K562 (cell line): ENCODE data around the gene SOX15. TPM values are rescaled to one million over a fixed set of nuclear protein-coding genes. Genes with fewer than 3 reads are reported as not detected.

ENCODE experiments used
- ARID4B ChIP-seq: sonication (generic); formaldehyde crosslinking; IDR thresholded peaks from 2 replicates; pipeline ENCODE4 v1.8.0; 2022; ENCODE audit warnings: mild to moderate bottlenecking, missing genetic modification reagents
- DDX20 ChIP-seq: fragments of 450-650 bp; IDR thresholded peaks from 2 replicates; pipeline ENCODE4 v1.6.1; 2016; ENCODE audit warnings: missing genetic modification characterization, low read depth, mild to moderate bottlenecking, missing compliant biosample characterization, moderate library complexity
- ESRRA ChIP-seq: fragments of 450-650 bp; IDR thresholded peaks from 2 replicates; pipeline ENCODE4 v1.6.1; 2014; ENCODE audit warnings: low read depth, mild to moderate bottlenecking, moderate library complexity, borderline replicate concordance
- HMGN3 ChIP-seq: IDR thresholded peaks from 2 replicates; pipeline ENCODE4 v1.6.1; 2011; ENCODE audit warnings: borderline replicate concordance, low read depth, mild to moderate bottlenecking, mixed read lengths, low read length; ENCODE audit not compliant: insufficient read length; ENCODE audit errors: extremely low read depth
- JUNB ChIP-seq: fragments of 450-650 bp; formaldehyde crosslinking; conservative IDR thresholded peaks from 2 replicates; pipeline ENCODE4 v1.4.0; 2020; ENCODE audit warnings: mild to moderate bottlenecking
- KAT2B ChIP-seq: IDR thresholded peaks from one replicate; pipeline ENCODE4 v1.6.1; 2012; ENCODE audit warnings: low read depth, mild to moderate bottlenecking, control low read depth, inconsistent platforms, low read length, moderate library complexity
- MAFF ChIP-seq: IDR thresholded peaks from 2 replicates; pipeline ENCODE4 v1.6.1; 2012; ENCODE audit warnings: low read length, improper control_type of control experiment
- NFE2 ChIP-seq: IDR thresholded peaks from 2 replicates; pipeline ENCODE4 v1.6.1; 2014; ENCODE audit warnings: antibody characterized with exemption, low read depth
- PRMT5 ChIP-seq: sonication (generic); formaldehyde crosslinking; IDR thresholded peaks from 2 replicates; pipeline ENCODE4 v1.5.0; 2020; ENCODE audit warnings: missing genetic modification reagents
- RBM14 ChIP-seq: fragments of 200-400 bp; formaldehyde crosslinking; IDR thresholded peaks from 2 replicates; pipeline ENCODE4 v1.6.1; 2018; ENCODE audit warnings: low read depth, mild to moderate bottlenecking, low read length, moderate library complexity, borderline replicate concordance; ENCODE audit not compliant: insufficient read depth
- RHOXF2B ChIP-seq: fragments of 250-450 bp; sonication (Bioruptor Pico); conservative IDR thresholded peaks from 2 replicates; pipeline ENCODE4 v1.5.1; 2021
- SMARCA5 ChIP-seq: fragments of 450-650 bp; IDR thresholded peaks from 2 replicates; pipeline ENCODE4 v1.6.1; 2016
- SRSF9 ChIP-seq: fragments of 200-400 bp; formaldehyde crosslinking; IDR thresholded peaks from 2 replicates; pipeline ENCODE4 v1.6.1; 2017; ENCODE audit warnings: low read depth, low read length, borderline replicate concordance
- TAF15 ChIP-seq: fragments of 200-400 bp; formaldehyde crosslinking; IDR thresholded peaks from 2 replicates; pipeline ENCODE4 v1.6.1; 2017; ENCODE audit warnings: mild to moderate bottlenecking, low read depth, low read length, moderate library complexity
- ZNF134 ChIP-seq: fragments of 250-450 bp; sonication (Bioruptor Pico); conservative IDR thresholded peaks from 2 replicates; pipeline ENCODE4 v1.4.0; 2020
- ZNF224 ChIP-seq: sonication (generic); formaldehyde crosslinking; IDR thresholded peaks from 2 replicates; pipeline ENCODE4 v1.8.0; 2022; ENCODE audit warnings: mild to moderate bottlenecking, missing genetic modification reagents
- polyA plus RNA-seq, 8 experiments: library from polyadenylated mRNA; depleted of rRNA in 4 of 8; stranded (reverse) in 5 of 8; unstranded in 3 of 8; fragments of >200 nt; fragmentation: Nextera tagmentation in 2 of 8; fragmentation: Illumina TruSeq in 1 of 8; extraction: Ambion mirVana in 2 of 8; extraction: Trizol in 1 of 8; gene quantifications; 2 replicates each; pipeline versions ENCODE4 v1.2.1 to v1.2.3, GENCODE V29; 2011 to 2014; ENCODE audit warnings: inconsistent platforms in 1 of 8, missing spikeins in 1 of 8
- total RNA-seq, 7 experiments: library from RNA; depleted of rRNA in 6 of 7; stranded (reverse); fragments of >200 nt in 6 of 7; fragmentation: Illumina TruSeq in 2 of 7; extraction: Trizol in 2 of 7; gene quantifications; 2 replicates each; pipeline versions ENCODE4 v1.2.1 to v1.2.3, GENCODE V29; 2011 to 2021; ENCODE audit warnings: low replicate concordance in 1 of 7
- TF ChIP-seq, protein P1 (sequence below): fragments of 150-350 bp; conservative IDR thresholded peaks from 2 replicates; pipeline ENCODE4 v1.6.1; 2014; ENCODE audit warnings: low read length
- TF ChIP-seq, protein P2 (sequence below): fragments of 450-650 bp; formaldehyde crosslinking; IDR thresholded peaks from 2 replicates; pipeline ENCODE4 v1.4.0; 2022; ENCODE audit warnings: mild to moderate bottlenecking, moderate library complexity

Gene SOX15
- total and polyA plus RNA-seq, 9 of the 15 experiments (the other 6 are each of a cell fraction or from before 2014, with no cell fraction given), result 0.07 to 0.33 (median 0.19) TPM; not detected in 5

- no peak for TF ChIP-seq ZNF224
- no peak for TF ChIP-seq JUNB (CRISPR knock-in tag)
- TF ChIP-seq ZNF134 (CRISPR knock-in tag), result 0 out of 2 replicates have a peak, but pooled peaks have one; percentile 30
- no peak for TF ChIP-seq TAF15
- TF ChIP-seq SRSF9, result no peak
- TF ChIP-seq KAT2B, result no peak
- TF ChIP-seq, protein P1, sequence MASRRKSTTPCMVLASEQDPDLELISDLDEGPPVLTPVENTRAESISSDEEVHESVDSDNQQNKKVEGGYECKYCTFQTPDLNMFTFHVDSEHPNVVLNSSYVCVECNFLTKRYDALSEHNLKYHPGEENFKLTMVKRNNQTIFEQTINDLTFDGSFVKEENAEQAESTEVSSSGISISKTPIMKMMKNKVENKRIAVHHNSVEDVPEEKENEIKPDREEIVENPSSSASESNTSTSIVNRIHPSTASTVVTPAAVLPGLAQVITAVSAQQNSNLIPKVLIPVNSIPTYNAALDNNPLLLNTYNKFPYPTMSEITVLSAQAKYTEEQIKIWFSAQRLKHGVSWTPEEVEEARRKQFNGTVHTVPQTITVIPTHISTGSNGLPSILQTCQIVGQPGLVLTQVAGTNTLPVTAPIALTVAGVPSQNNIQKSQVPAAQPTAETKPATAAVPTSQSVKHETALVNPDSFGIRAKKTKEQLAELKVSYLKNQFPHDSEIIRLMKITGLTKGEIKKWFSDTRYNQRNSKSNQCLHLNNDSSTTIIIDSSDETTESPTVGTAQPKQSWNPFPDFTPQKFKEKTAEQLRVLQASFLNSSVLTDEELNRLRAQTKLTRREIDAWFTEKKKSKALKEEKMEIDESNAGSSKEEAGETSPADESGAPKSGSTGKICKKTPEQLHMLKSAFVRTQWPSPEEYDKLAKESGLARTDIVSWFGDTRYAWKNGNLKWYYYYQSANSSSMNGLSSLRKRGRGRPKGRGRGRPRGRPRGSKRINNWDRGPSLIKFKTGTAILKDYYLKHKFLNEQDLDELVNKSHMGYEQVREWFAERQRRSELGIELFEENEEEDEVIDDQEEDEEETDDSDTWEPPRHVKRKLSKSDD, result no peak
- no peak for TF ChIP-seq RBM14
- TF ChIP-seq ESRRA, result no peak
- TF ChIP-seq SMARCA5, result no peak
- no peak for TF ChIP-seq RHOXF2B
- no peak for TF ChIP-seq PRMT5
- no peak for TF ChIP-seq NFE2
- TF ChIP-seq ARID4B (CRISPR knock-in tag), result no peak
- TF ChIP-seq, protein P2, sequence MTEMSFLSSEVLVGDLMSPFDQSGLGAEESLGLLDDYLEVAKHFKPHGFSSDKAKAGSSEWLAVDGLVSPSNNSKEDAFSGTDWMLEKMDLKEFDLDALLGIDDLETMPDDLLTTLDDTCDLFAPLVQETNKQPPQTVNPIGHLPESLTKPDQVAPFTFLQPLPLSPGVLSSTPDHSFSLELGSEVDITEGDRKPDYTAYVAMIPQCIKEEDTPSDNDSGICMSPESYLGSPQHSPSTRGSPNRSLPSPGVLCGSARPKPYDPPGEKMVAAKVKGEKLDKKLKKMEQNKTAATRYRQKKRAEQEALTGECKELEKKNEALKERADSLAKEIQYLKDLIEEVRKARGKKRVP, result no peak
- peak; percentile 39 for TF ChIP-seq HMGN3
- TF ChIP-seq DDX20, result no peak
- no peak for TF ChIP-seq MAFF
- TF ChIP-seq, all 486 proteins: peak for 20
Measured at GRCh38 chr17:7582396-7583252, 7.3 kb downstream of the SOX15 start (continued).
